PFSK-1 (cell line): Measurements from ENCODE around the gene SESTD1.

Source experiments
- POLR2AphosphoS5 ChIP-seq: IDR thresholded peaks from 2 replicates; pipeline ENCODE4 v1.6.1; 2012; ENCODE audit warnings: low read depth, mild to moderate bottlenecking, control low read depth, low read length, moderate library complexity
- SIN3A ChIP-seq: IDR thresholded peaks from 2 replicates; pipeline ENCODE4 v1.6.1; 2012; ENCODE audit warnings: mild to moderate bottlenecking, low read length, moderate library complexity, borderline replicate concordance; ENCODE audit not compliant: insufficient read depth
- TAF1 ChIP-seq: IDR thresholded peaks from 2 replicates; pipeline ENCODE4 v1.6.1; 2012; ENCODE audit warnings: low read length, control low read depth, borderline replicate concordance; ENCODE audit not compliant: insufficient read depth
- TF ChIP-seq, protein P1 (sequence below), 2 experiments: IDR thresholded peaks; 2 replicates each; pipeline versions ENCODE4 v1.6.1 to v1.8.0; 2011 to 2012; ENCODE audit warnings: low read depth in 2 of 2, low read length in 2 of 2, control low read depth in 1 of 2, inconsistent platforms in 1 of 2, mild to moderate bottlenecking in 1 of 2, moderate library complexity in 1 of 2; ENCODE audit not compliant: insufficient read depth in 1 of 2

DNA sequence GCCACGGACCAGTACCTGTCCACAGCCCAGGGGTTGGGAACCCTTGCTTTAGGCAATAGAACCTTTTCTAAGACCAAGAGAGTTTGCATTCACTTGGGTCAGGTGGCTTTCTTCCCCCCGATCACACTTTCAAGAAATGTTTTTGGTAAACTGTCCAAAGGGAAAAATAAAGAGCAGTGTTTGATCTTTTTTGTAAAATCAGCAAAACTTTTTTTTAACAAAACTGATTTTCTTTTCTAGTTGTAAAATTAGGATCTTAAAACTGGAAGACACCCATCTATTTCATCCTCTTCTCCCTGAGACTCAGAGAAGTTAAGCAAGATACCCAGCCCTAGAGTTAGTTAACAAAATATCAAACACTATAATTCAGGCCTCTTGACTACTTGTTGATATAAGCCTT, 6.1 kb upstream of the SESTD1 start:
- TF ChIP-seq POLR2AphosphoS5 (no peak), SIN3A (no peak), TAF1 (no peak)
- TF ChIP-seq, protein P1, sequence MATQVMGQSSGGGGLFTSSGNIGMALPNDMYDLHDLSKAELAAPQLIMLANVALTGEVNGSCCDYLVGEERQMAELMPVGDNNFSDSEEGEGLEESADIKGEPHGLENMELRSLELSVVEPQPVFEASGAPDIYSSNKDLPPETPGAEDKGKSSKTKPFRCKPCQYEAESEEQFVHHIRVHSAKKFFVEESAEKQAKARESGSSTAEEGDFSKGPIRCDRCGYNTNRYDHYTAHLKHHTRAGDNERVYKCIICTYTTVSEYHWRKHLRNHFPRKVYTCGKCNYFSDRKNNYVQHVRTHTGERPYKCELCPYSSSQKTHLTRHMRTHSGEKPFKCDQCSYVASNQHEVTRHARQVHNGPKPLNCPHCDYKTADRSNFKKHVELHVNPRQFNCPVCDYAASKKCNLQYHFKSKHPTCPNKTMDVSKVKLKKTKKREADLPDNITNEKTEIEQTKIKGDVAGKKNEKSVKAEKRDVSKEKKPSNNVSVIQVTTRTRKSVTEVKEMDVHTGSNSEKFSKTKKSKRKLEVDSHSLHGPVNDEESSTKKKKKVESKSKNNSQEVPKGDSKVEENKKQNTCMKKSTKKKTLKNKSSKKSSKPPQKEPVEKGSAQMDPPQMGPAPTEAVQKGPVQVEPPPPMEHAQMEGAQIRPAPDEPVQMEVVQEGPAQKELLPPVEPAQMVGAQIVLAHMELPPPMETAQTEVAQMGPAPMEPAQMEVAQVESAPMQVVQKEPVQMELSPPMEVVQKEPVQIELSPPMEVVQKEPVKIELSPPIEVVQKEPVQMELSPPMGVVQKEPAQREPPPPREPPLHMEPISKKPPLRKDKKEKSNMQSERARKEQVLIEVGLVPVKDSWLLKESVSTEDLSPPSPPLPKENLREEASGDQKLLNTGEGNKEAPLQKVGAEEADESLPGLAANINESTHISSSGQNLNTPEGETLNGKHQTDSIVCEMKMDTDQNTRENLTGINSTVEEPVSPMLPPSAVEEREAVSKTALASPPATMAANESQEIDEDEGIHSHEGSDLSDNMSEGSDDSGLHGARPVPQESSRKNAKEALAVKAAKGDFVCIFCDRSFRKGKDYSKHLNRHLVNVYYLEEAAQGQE (IDR thresholded peaks at IDR 0.05; ENCODE audit: insufficient read depth in 1 of 2, low read depth in 2 of 2, low read length in 2 of 2) = no peak
